Measurements from ENCODE around the gene PRSS37.

DNA sequence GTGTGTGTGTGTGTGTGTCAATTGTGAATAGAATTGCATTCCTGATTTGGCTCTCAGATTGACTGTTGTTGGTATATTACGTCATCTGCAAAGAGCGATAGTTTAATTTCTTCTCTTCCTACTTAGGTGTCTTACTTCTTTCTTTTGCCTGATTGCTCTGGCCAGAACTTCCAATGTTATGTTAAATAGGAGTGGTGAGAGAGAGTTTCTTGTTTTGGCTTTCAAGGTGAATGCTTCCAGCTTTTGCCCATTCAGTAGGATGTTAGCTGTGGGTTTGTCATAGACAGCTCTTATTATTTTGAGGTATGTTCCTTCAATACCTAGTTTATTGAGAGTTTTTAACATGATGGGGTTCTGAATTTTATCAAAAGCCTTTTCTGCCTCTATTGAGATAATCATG lies 34.2 kb upstream of the PRSS37 start:
- TF ChIP-seq EZH2 (IDR thresholded peaks at IDR 0.05; ENCODE audit: insufficient read depth, poor library complexity, severe bottlenecking) (no peak), EZH2phosphoT487 (IDR thresholded peaks at IDR 0.05; ENCODE audit: insufficient read depth, low read depth) (no peak)
